ENCODE results near the gene TNPO3. TPM values are rescaled to one million over a fixed set of nuclear protein-coding genes. Genes with fewer than 3 reads are reported as not detected.

Gene TNPO3
- total and polyA plus RNA-seq, 10 of the 15 experiments (the other 5 are each of a cell fraction or from before 2014, with no cell fraction given), result 17.6 to 91.8 (median 65.9) TPM

- no peak for TF ChIP-seq TCF3 (IDR thresholded peaks at IDR 0.05; ENCODE audit: borderline replicate concordance, insufficient read depth, low read depth, low read length)
- no peak for TF ChIP-seq PML (IDR thresholded peaks at IDR 0.05; ENCODE audit: low read length)
- TF ChIP-seq CEBPZ (IDR thresholded peaks at IDR 0.05; ENCODE audit: low read depth, low read length), result no peak
- no peak; the same call in 1 of the 2 replicates for TF ChIP-seq IKZF1 (conservative IDR thresholded peaks at IDR 0.05)
- TF ChIP-seq ZNF217 (IDR thresholded peaks at IDR 0.05), result no peak
- TF ChIP-seq RBBP5 (conservative IDR thresholded peaks at IDR 0.05), result no peak
Observed at GRCh38 chr7:128938544-128939074, 116.3 kb downstream of the TNPO3 start (continued).

GRCh38 chr7:128937647-128938543 is 117.0 kb downstream of the TNPO3 start, which contains the start of gene IRF5:
TSS of gene IRF5 (plus strand) at chr7:128937927. CDS start at chr7:128942082, 4,155 bp downstream.
- ATAC-seq, result peak; percentile 12
- intact Hi-C loops (cut with micrococcal nuclease; ENCODE audit: unreplicated experiment), result loop anchor here (10.0 kb wide), 2 partner anchors 207 to 677 kb away; partner anchors contain the start of genes NRF1 and TSPAN33
- H3K9ac ChIP-seq (ENCODE audit: control insufficient read depth, insufficient read depth, low read length), result peak within 1 kb of the TSS; percentile 97
- under 1% methylated on average over 79 of the region's 83 CpGs for WGBS (ENCODE audit: insufficient coverage, insufficient replicate concordance, low lambda C conversion rate, missing lambda C conversion rate)
- H3K4me2 ChIP-seq (ENCODE audit: control insufficient read depth, insufficient read depth), result peak within 1 kb of the TSS; percentile 98
- BruUV-seq (replicated peaks), result no TSS peak
- SMC1A ChIA-PET (ENCODE audit: uncharacterized antibody, unreplicated experiment), result interaction anchor here (1.3 to 3.1 kb wide), 3 partner anchors 18 to 153 kb away, joined by 3 to 11 read pairs (median 5); no protein-coding TSS in a partner anchor
- CTCF ChIA-PET, result interaction anchor here (0.7 to 2.4 kb wide), 7 partner anchors 23 to 154 kb away, joined by 3 to 10 read pairs (median 3); no protein-coding TSS in a partner anchor
- RAD21 ChIA-PET (ENCODE audit: unreplicated experiment), result interaction anchor here (0.7 to 2.5 kb wide), 7 partner anchors 15 to 154 kb away, joined by 3 to 8 read pairs (median 4); no protein-coding TSS in a partner anchor
- in situ Hi-C loops (cut with MboI), result no loop called here
- H3K36me3 ChIP-seq (ENCODE audit: control insufficient read depth in 2 of 2, insufficient read depth in 2 of 2, low read length in 1 of 2), result peaks cover 0 to 5% of the 10 kb centered on the region in 2 experiments; a peak in 2 of 4 replicates
- H3K79me2 ChIP-seq (ENCODE audit: control insufficient read depth, insufficient read depth, low read length), result peaks cover 84% of the 10 kb centered on the region
- H3K27ac ChIP-seq (ENCODE audit: control insufficient read depth, insufficient read depth), result peak within 1 kb of the TSS; percentile 96
- FAIRE-seq, result no peak
- H3K4me3 ChIP-seq, result peak within 1 kb of the TSS; percentile 82
- peaks cover 57% of the 10 kb centered on the region for H3K4me1 ChIP-seq (ENCODE audit: control insufficient read depth, insufficient read depth, low read length)
- no peaks in the 10 kb centered on the region for H3K27me3 ChIP-seq (replicated peaks in 1 of 2; ENCODE audit: control insufficient read depth in 2 of 2, insufficient read depth in 2 of 2, low read length in 1 of 2)
- H4K20me1 ChIP-seq (ENCODE audit: control insufficient read depth, insufficient read depth), result no peaks in the 10 kb centered on the region
- POLR2A ChIA-PET, result interaction anchor here (0.6 to 2.3 kb wide), 9 partner anchors 17 to 210 kb away, joined by 3 to 7 read pairs (median 3); no protein-coding TSS in a partner anchor
- peak within 1 kb of the TSS; percentile 62 for H2AFZ ChIP-seq (ENCODE audit: control insufficient read depth, low read depth, low read length)
- no peak for DNase-seq (ENCODE audit: low read depth, low spot score)
- no peaks in the 10 kb centered on the region for H3K9me3 ChIP-seq (replicated peaks; ENCODE audit: control insufficient read depth, insufficient read depth, low read length)
- TF ChIP-seq ELK1 (IDR thresholded peaks at IDR 0.05; ENCODE audit: low read depth, low read length), result no peak
- TF ChIP-seq PRDM15 (CRISPR knock-in tag; IDR thresholded peaks at IDR 0.05), result no peak
